Activated CD8-positive, alpha-beta T cell treated with anti-CD3 and anti-CD28 coated beads for 36 hours (primary cell): ENCODE results near the gene SLC12A7. TPM values are rescaled to one million over a fixed set of nuclear protein-coding genes. Genes with fewer than 3 reads are reported as not detected.

Experiments
- ATAC-seq: fragments of 200-7000 bp; cut with Tn5 transposase; one replicate; pipeline ENCODE4 v1.10.0; 2021; ENCODE audit warnings: mild to moderate bottlenecking, moderate library complexity
- CTCF ChIA-PET: fragments of 350-600 bp; sonication (Branson Sonifier 250); formaldehyde crosslinking; loops from one replicate; lab custom pipeline; 2021; ENCODE audit warnings: antibody characterized with exemption; lab: Charles Lee
- POLR2A ChIA-PET: fragments of 350-600 bp; sonication (Branson Sonifier 250); formaldehyde crosslinking; loops from one replicate; lab custom pipeline; 2021; ENCODE audit warnings: antibody characterized with exemption; lab: Charles Lee
- DNase-seq: peaks from one replicate; pipeline ENCODE4 v3.0.0-alpha.2; 2020
- H3K27ac Mint-ChIP-seq: one replicate; pipeline ENCODE4 v1.8.0; 2021; ENCODE audit warnings: mild to moderate bottlenecking, mixed read lengths
- H3K27me3 Mint-ChIP-seq: one replicate; pipeline ENCODE4 v1.8.0; 2021; ENCODE audit warnings: mixed read lengths
- H3K36me3 Mint-ChIP-seq: one replicate; pipeline ENCODE4 v1.8.0; 2021; ENCODE audit warnings: low read depth, mixed read lengths
- H3K4me1 Mint-ChIP-seq: one replicate; pipeline ENCODE4 v1.8.0; 2021; ENCODE audit warnings: low read depth, mixed read lengths
- H3K4me3 Mint-ChIP-seq: one replicate; pipeline ENCODE4 v1.8.0; 2021; ENCODE audit warnings: mild to moderate bottlenecking, moderate library complexity, mixed read lengths
- H3K9me3 Mint-ChIP-seq: one replicate; pipeline ENCODE4 v1.8.0; 2021; ENCODE audit warnings: mixed read lengths
- intact Hi-C: fragments of 100-400 bp; cut with micrococcal nuclease; formaldehyde crosslinking; loops from one replicate; pipeline ENCODE4 v1.10.0; 2022
- total RNA-seq, 2 experiments: library from RNA; stranded (reverse); gene quantifications; one replicate each; pipeline ENCODE4 v1.2.3, GENCODE V29; 2021
- TF ChIP-seq, protein P1 (sequence below): fragments of 200-600 bp; IDR thresholded peaks from one replicate; pipeline ENCODE4 v1.8.0; 2022; ENCODE audit warnings: antibody characterized with exemption, mild to moderate bottlenecking

SLC12A7 gene
- total RNA-seq, 2 experiments from 2014 or later: 21.6 to 24.8 TPM

DNA sequence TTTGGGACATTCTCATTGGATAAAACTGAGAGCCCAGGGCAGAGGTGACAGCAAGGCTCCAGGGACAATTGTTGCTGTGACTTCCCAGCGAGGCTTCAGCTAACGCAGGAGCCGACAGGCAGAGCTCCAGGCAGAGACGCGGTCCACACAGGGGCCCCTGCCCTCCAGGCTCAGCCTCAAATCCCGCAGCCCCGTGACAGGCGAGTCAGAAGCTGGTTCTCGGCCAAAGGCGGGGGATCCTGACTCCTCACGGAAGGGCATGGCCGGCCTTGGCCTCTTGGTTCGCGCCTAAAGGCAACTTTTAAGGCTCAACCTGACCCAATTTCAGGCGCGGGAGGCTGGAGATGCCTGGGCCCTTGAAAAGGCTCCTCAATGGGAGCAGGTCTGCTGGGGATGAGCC, 21.3 kb downstream of the SLC12A7 start:
- ChIA-PET CTCF (no interaction called here), POLR2A (no interaction called here)
- Mint-ChIP-seq H3K4me1 (peaks cover 2% of the 10 kb centered on the region), H3K27ac (no peak overlapping the region), H3K9me3 (no peaks in the 10 kb centered on the region), H3K27me3 (no peaks in the 10 kb centered on the region), H3K4me3 (no peak overlapping the region), H3K36me3 (peaks cover 2% of the 10 kb centered on the region)
- no peak for ATAC-seq
- DNase-seq: no peak
- TF ChIP-seq, protein P1, sequence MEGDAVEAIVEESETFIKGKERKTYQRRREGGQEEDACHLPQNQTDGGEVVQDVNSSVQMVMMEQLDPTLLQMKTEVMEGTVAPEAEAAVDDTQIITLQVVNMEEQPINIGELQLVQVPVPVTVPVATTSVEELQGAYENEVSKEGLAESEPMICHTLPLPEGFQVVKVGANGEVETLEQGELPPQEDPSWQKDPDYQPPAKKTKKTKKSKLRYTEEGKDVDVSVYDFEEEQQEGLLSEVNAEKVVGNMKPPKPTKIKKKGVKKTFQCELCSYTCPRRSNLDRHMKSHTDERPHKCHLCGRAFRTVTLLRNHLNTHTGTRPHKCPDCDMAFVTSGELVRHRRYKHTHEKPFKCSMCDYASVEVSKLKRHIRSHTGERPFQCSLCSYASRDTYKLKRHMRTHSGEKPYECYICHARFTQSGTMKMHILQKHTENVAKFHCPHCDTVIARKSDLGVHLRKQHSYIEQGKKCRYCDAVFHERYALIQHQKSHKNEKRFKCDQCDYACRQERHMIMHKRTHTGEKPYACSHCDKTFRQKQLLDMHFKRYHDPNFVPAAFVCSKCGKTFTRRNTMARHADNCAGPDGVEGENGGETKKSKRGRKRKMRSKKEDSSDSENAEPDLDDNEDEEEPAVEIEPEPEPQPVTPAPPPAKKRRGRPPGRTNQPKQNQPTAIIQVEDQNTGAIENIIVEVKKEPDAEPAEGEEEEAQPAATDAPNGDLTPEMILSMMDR: no peak
- intact Hi-C loops: no loop called here

DNA sequence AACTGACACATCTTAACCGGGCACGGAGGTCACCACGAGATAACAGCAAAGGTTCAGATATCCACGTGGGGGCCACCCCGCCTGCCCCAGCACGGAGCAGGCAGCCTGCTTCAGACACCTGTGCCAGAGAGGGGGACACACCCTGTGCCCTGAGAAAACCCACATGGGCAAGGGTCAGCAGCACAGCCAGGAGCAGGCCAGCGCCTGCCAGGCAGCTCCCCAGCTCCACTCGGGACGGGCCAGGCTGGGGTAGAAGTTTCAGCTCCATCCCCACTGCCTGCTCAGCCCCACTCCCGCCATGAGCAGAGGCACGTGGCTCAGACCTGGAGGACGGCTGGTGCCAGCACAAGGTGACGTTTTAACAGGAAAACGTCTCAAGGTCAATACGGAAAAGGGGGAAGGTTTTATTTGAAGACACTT, 22.2 kb downstream of the SLC12A7 start:
- ATAC-seq (no peak), DNase-seq (no peak)
- TF ChIP-seq, protein P1: no peak
- H3K27me3 Mint-ChIP-seq: no peaks in the 10 kb centered on the region
- CTCF ChIA-PET: no interaction called here
- peaks cover 2% of the 10 kb centered on the region for H3K4me1 Mint-ChIP-seq
- H3K36me3 Mint-ChIP-seq: peaks cover 2% of the 10 kb centered on the region
- no peak overlapping the region for H3K4me3 Mint-ChIP-seq
- intact Hi-C loops: no loop called here
- no peak overlapping the region for H3K27ac Mint-ChIP-seq
- H3K9me3 Mint-ChIP-seq: no peaks in the 10 kb centered on the region
- POLR2A ChIA-PET: no interaction called here

DNA sequence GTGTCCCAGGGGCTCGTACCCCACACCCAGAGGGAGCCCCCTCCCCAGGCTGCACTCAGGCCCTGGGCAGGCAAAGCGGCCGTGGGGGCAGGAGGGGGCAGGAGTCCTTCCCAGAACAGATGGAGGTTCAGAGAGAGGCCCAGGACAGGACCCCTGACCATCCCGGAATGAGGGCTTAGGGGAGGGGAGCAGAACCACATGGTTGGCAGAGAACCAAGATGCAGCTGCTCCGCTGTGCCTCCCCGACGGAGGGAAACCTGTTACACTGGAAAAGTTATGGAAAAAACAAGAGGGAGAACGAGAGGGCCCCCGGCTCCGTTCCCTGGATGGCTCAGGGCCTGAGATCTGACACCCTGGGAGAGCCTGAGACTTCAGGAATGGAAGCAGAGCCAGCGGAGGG, 22.7 kb downstream of the SLC12A7 start:
- CTCF ChIA-PET: no interaction called here
- Mint-ChIP-seq H3K36me3 (peaks cover 2% of the 10 kb centered on the region), H3K27me3 (no peaks in the 10 kb centered on the region), H3K4me1 (peaks cover under 1% of the 10 kb centered on the region), H3K4me3 (no peak overlapping the region), H3K27ac (no peak overlapping the region), H3K9me3 (no peaks in the 10 kb centered on the region)
- POLR2A ChIA-PET: no interaction called here
- DNase-seq: no peak
- intact Hi-C loops: no loop called here
- ATAC-seq: no peak
- TF ChIP-seq, protein P1: no peak

DNA sequence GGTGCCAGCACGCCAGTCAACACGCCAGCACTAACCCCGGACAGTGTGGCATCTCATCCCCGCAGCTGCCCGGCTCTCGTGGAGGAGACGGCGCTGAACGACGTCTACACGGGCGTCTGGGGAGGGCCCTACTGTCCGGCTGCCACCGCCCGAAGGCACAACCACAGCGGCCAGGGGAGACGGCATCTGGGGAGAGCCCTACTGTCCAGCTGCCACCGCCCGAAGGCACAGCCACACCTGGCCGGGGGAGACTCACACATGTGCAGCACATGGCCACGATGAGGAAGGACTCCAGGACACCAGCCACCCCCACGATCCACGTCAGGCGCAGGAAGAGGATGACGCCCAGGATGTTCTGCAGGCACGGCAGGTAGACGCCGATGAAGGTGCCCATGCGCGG, 23.1 kb downstream of the SLC12A7 start:
- CTCF ChIA-PET: no interaction called here

DNA sequence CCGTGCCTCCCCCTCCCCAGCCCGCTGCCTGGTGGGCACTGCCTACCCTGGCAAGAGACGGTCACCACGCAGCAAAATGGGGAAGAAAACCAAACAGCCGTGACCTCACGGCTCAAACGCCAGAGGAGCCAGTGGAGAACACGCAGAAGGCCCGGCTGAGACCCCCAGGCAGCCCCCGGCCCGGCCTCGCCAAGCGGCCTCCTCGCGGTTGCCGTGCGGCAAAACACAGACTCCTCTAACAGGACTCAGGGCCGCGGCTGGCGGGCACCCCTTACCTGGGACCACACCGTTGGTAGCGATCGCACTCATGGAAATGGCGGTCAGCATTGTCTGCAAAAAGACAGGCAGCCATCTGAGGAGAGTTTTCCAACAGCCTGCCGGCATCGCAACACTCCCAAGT, 23.8 kb downstream of the SLC12A7 start:
- DNase-seq: no peak
- TF ChIP-seq, protein P1: no peak
- intact Hi-C loops: no loop called here
- H3K27me3 Mint-ChIP-seq: no peaks in the 10 kb centered on the region
- peaks cover 4% of the 10 kb centered on the region for H3K36me3 Mint-ChIP-seq
- no peak overlapping the region for H3K4me3 Mint-ChIP-seq
- no peaks in the 10 kb centered on the region for H3K4me1 Mint-ChIP-seq
- no peak for ATAC-seq
- ChIA-PET POLR2A (no interaction called here), CTCF (no interaction called here)
- no peak overlapping the region for H3K27ac Mint-ChIP-seq
- no peaks in the 10 kb centered on the region for H3K9me3 Mint-ChIP-seq

More for the DNA sequence above, 23.1 kb downstream of the SLC12A7 start:
- Mint-ChIP-seq H3K4me1 (no peaks in the 10 kb centered on the region), H3K36me3 (peaks cover 2% of the 10 kb centered on the region), H3K4me3 (no peak overlapping the region), H3K27ac (no peak overlapping the region), H3K27me3 (no peaks in the 10 kb centered on the region), H3K9me3 (no peaks in the 10 kb centered on the region)
- POLR2A ChIA-PET: no interaction called here
- no peak for ATAC-seq
- TF ChIP-seq, protein P1: no peak
- DNase-seq: no peak
- intact Hi-C loops: no loop called here
